ENCODE results near the gene DLX4.

The DLX4 gene

DNA sequence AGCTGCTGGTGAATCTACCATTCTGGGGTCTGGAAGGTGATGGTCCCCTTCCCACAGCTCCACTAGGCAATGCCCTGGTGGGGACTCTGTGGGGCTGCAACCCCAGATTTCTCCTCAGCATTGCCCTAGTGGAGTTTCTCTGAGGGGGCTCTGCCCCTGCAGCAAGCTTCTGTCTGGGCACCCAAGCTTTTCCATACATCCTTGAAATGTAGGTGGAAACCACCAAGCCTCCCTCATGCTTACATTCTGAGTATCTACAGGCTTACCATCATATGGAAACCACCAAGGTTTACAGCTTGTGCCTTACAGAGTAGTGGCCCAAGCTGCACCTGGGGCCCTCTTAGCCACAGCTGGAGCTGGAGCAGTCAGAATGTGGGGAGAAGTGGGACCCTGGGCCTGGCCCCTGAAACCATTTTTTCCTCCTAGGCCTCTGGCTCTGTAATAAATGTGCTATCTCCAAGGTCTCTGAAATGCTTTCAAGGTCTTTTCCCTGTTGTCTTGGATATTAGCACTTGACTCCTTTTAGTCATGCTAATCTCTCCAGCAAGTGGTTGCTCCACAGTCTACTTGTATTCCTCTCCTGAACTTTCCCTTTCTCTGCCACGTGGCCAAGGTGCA, 45.6 kb downstream of the DLX4 start:
- DNase-seq (ENCODE audit: low read depth), result no peak

DNA sequence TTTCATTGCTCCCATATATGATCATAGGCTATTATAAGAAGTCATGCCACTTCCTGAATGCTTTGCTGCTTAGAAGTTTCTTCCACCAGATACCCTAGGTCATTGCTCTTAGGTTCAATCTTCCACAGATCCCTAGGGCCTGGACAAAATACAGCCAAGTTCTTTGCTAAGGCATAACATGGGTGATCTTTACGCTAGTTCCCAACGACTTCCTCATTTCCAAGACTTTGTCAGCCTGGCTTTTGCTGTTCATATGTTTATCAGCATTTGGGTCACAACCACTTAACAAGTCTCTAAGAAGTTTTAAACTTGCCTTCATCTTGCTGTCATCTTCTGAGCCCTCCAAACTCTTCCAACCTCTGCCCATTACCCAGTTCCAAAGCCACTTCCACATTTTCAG, 46.2 kb downstream of the DLX4 start:
- no peak for DNase-seq (ENCODE audit: low read depth)

DNA sequence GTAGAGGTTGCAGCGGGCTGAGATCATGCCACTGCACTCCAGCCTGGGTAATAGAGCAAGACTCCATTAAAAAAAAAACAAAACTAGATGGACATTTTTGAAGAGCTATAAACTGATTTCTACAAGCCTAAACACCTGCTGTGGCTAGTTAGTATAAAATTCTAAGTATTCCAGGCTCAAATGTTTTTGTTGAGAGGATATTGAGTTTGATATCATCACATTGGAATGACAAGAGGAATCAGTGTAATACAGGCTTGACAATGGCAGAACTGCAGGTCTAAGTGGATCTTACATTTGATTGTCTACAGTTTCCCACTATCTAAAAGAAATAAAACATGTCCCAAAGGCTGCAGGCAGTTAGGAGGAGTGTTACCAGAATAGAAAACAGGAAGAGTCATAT, 49.9 kb downstream of the DLX4 start:
- no peak for DNase-seq (ENCODE audit: low read depth)

DNA sequence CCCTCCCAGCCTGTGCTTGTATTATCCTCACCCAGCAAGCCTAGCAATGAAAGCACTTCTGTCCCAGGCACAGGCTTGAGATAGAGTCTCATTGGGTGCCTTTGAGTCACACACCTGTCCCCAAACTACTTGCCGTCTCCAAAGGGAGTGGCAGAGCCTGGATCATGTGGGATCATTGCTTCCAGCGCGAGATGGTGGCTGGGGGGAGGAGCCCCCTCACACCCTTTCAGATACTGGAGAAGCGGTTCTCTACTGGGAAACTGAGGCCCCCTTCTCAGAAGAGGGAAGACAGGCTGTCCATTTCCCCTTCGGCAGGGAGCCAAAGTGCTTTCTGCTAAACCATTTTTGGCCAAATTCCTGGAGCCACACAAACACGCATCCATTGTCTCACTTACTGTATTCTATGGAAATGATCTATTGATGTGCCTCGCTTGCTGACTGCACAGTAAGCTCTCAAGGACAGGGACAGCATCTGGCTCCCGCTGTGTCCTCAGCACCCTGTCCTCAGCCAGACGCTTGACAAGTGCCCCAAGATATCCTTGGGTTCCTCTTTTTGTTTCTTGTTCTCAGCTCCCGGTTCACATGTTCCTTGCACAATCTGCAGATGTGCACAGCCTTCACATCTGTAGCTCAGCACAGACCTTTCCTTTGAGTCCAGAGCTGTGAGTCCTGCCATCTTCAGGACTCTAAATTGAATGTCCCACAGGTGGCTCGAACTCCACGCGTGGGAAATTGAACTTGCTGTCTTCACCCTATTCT, 52.0 kb downstream of the DLX4 start:
- DNase-seq (ENCODE audit: low read depth), result no peak

DNA sequence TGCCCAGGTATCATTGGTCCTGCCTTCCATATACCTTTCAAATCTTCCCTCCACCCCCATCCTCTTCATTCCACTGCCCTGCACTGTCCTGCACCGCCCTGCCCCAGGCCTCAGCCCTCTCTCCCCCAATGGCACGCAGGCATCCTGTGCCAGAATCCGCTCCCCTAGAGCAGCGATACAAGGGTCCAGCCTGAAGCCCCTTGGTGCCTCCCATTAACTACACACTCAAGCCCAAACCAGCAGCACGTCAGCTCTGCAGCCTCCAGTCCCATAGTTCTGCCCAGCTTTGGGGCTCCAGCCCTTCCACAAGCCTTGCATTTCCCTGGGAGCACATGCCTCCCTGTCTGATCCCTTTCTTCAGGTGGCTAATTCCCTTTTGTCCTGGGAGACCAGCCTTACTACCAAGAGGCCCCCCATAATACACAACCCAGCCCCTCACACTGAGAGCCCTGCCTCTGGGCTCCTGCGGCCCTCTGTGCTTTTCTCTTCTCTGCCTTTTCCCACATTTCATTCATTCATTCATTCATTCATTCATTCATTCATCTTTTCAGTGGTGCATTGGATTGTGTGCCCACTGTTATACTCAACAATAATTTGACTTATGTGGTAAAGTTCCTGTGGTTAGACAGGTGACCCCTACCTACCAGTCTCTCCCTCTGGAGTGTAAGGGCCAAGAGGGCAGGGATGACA, 52.8 kb downstream of the DLX4 start:
- no peak for DNase-seq (ENCODE audit: low read depth)

DNA sequence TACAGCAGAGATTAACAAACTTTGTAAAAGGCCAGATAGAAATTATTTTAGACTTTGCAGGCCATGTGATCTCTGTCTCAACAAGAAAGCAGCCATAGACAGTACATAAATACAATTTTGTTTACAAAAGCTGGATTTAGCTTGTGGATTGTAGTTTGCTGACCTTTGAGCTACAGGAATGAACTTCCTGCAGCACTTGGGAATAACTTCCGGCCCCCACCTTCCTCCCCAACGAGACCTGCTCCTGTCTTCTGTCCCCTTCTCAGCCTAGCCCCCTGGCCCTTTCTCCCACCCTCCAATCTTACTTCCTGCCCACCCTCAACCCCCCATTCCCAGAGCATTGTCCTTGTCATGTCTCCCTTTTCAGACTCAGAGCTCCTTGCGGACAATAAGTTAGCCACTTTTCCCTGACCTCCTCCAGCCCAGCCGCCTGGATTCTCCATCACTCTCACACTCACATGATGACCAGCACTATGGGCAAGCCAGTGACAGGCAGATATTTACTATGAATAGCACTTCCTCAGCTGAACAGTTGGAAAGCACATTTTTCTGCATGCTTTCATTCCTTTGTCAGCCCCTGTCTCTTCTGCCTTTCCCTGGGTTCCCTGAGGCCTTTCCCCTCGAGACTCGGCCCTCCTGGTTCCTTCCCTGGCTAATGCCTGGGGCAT, 53.6 kb downstream of the DLX4 start:
- no peak for DNase-seq (ENCODE audit: low read depth)

DNA sequence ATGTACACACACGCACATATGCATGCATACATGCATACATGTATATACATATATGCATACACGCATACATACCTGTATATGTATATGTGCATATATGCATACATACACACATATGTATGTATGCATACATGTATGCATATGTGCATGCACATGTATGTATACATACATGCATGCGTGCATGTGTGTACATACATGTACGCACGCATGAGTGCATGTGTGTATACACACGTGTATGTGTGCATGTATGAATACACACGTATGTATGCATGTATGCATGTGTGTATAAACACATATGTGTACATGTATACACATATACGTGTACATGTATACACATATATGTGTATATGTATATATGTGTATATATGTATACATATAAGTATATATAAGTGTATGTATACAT, 54.5 kb downstream of the DLX4 start:
- DNase-seq (ENCODE audit: low read depth), result no peak

All from stimulated activated CD8-positive, alpha-beta memory T cell treated with anti-CD3 and anti-CD28 coated beads, Interleukin-12 subunit alpha, Interleukin-12 subunit beta, amount 100 ng/mL, for 4 hours (primary cell).